ENCODE data around the gene FBLN7. TPM values are rescaled to one million over a fixed set of nuclear protein-coding genes. Genes with fewer than 3 reads are reported as not detected.

Gene FBLN7
- total and polyA plus RNA-seq, 2 of the 8 experiments (the other 6 are each of a cell fraction or from before 2014, with no cell fraction given), result 0.30 to 0.77 TPM

GRCh38 chr2:112134120-112134519, 4.1 kb upstream of the FBLN7 start:
- H2BK20ac ChIP-seq (ENCODE audit: low read length), result no peak overlapping the region
- no peak overlapping the region for H2BK5ac ChIP-seq (ENCODE audit: low read depth, low read length)
- no peak overlapping the region for H4K91ac ChIP-seq (replicated peaks; ENCODE audit: insufficient read length, low read length)
- H4K20me1 ChIP-seq (replicated peaks in 1 of 2; ENCODE audit: control insufficient read depth in 1 of 2, insufficient read depth in 2 of 2, low read length in 2 of 2), result no peaks in the 10 kb centered on the region
- CTCF ChIA-PET (ENCODE audit: partially characterized antibody), result interaction anchor here (0.7 to 1.2 kb wide), 3 partner anchors 29 to 127 kb away, joined by 3 to 4 read pairs (median 3); no protein-coding TSS in a partner anchor
- no peak overlapping the region for H3K4me2 ChIP-seq (ENCODE audit: insufficient read depth in 1 of 2, low read depth in 2 of 2, low read length in 2 of 2)
- no peak overlapping the region for H2AK5ac ChIP-seq (ENCODE audit: low read depth, low read length)
- H3K4me1 ChIP-seq (replicated peaks in 1 of 4; ENCODE audit: control insufficient read depth in 3 of 4, insufficient read depth in 4 of 4, low read length in 3 of 4), result peaks cover 0 to 6% (median 3%) of the 10 kb centered on the region in 4 experiments; a peak in 4 of 7 replicates
- H3K27me3 ChIP-seq (replicated peaks in 1 of 4; ENCODE audit: control insufficient read depth in 3 of 4, extremely low read depth in 1 of 4, insufficient read depth in 3 of 4, low read length in 3 of 4), result peaks cover 17 to 30% (median 25%) of the 10 kb centered on the region in 4 experiments
- no peaks in the 10 kb centered on the region; a peak in 1 of 4 replicates for H3K9me3 ChIP-seq (ENCODE audit: insufficient read depth in 2 of 2, low read depth in 1 of 2, low read length in 1 of 2)
- no peak for TF ChIP-seq TAF1 (IDR thresholded peaks at IDR 0.05; ENCODE audit: low read depth, low read length)
- no peak for TF ChIP-seq KDM5A (IDR thresholded peaks at IDR 0.05; ENCODE audit: low read length)
- TF ChIP-seq SAP30 (IDR thresholded peaks at IDR 0.05; ENCODE audit: insufficient read depth, insufficient replicate concordance, low read length), result no peak
- TF ChIP-seq FOSL1 (IDR thresholded peaks at IDR 0.05; ENCODE audit: insufficient read depth, low read depth, low read length), result no peak
- TF ChIP-seq SUZ12 (IDR thresholded peaks at IDR 0.05; ENCODE audit: low read length), result no peak
- no peak for TF ChIP-seq CTBP2 (IDR thresholded peaks at IDR 0.05; ENCODE audit: borderline replicate concordance, insufficient read depth, insufficient read length, low read length)
- no peak for TF ChIP-seq SIX5 (IDR thresholded peaks at IDR 0.05; ENCODE audit: low read depth, low read length)
- no peak for TF ChIP-seq TCF12 (IDR thresholded peaks at IDR 0.05; ENCODE audit: low read depth, low read length)
- FAIRE-seq, result no peak
- H2AFZ ChIP-seq (ENCODE audit: low read length), result no peak overlapping the region
- H3K27ac ChIP-seq (ENCODE audit: low read depth, low read length), result no peak overlapping the region
- no peak overlapping the region for H3K56ac ChIP-seq (replicated peaks; ENCODE audit: insufficient read length, low read depth, low read length)
- H3K79me1 ChIP-seq (ENCODE audit: low read depth, low read length), result no peaks in the 10 kb centered on the region
- H4K8ac ChIP-seq (ENCODE audit: extremely low read depth, insufficient read depth, low read length), result no peak overlapping the region
- H2BK15ac ChIP-seq (ENCODE audit: low read length), result no peak overlapping the region
- no peak overlapping the region for H3K9ac ChIP-seq (replicated peaks in 1 of 4; ENCODE audit: extremely low read depth in 1 of 4, low read depth in 3 of 4, low read length in 3 of 4)
- no peak overlapping the region for H4K5ac ChIP-seq (ENCODE audit: insufficient read length, low read depth, low read length)
- no peak overlapping the region for H3K14ac ChIP-seq (ENCODE audit: insufficient read length)
- 83% methylated on average over 4 of the region's 4 CpGs; no CpG with 5 or more reads in 1 of the 2 experiments for WGBS, 2 experiments (ENCODE audit: extremely low coverage in 1 of 2, insufficient coverage in 1 of 2, insufficient read length in 1 of 2, insufficient replicate concordance in 2 of 2, low coverage in 1 of 2, low lambda C conversion rate in 2 of 2, missing lambda C conversion rate in 1 of 2)
- no peak overlapping the region for H3K23ac ChIP-seq (ENCODE audit: insufficient read length)
- H3K18ac ChIP-seq (ENCODE audit: extremely low read depth, low read length), result no peak overlapping the region
- H2BK120ac ChIP-seq (replicated peaks; ENCODE audit: low read depth, low read length), result no peak overlapping the region
- H3K4ac ChIP-seq (replicated peaks; ENCODE audit: insufficient read length, low read depth, low read length), result no peak overlapping the region
- no peak overlapping the region for H2BK12ac ChIP-seq (ENCODE audit: low read depth, low read length)
- POLR2A ChIA-PET (ENCODE audit: partially characterized antibody), result interaction anchor here (1.2 kb wide), 1 partner anchor 10 kb away, joined by 3 read pairs; no protein-coding TSS in a partner anchor
- H3K36me3 ChIP-seq (ENCODE audit: control insufficient read depth in 2 of 4, insufficient read depth in 4 of 4, low read length in 3 of 4), result no peaks in the 10 kb centered on the region
- peaks cover 8% of the 10 kb centered on the region; the same call in 1 of the 2 replicates for H3K23me2 ChIP-seq (ENCODE audit: low read depth, low read length)
- H3K4me3 ChIP-seq (ENCODE audit: extremely low read depth in 1 of 4, insufficient read depth in 2 of 4, low read depth in 3 of 4, low read length in 4 of 4), result no peak overlapping the region
- no peaks in the 10 kb centered on the region for H3K79me2 ChIP-seq (ENCODE audit: control insufficient read depth in 1 of 2, insufficient read depth in 2 of 2, low read length in 2 of 2)
- no peak for DNase-seq (ENCODE audit: low read depth in 1 of 2, low spot score in 2 of 2)

Data from H1 (cell line).